Fibroblast of gingiva (primary cell): Measurements from ENCODE around the gene LIAS.
"Not testable (repeated sequence)": the region's sequence is repeated elsewhere in the genome, so short reads cannot be mapped to it uniquely, and the experiment has no call there.

Experiments used
- DNase-seq: peaks from one replicate; pipeline ENCODE4 v3.0.0-alpha.2; 2011; ENCODE audit warnings: low read depth

Gene LIAS

DNA sequence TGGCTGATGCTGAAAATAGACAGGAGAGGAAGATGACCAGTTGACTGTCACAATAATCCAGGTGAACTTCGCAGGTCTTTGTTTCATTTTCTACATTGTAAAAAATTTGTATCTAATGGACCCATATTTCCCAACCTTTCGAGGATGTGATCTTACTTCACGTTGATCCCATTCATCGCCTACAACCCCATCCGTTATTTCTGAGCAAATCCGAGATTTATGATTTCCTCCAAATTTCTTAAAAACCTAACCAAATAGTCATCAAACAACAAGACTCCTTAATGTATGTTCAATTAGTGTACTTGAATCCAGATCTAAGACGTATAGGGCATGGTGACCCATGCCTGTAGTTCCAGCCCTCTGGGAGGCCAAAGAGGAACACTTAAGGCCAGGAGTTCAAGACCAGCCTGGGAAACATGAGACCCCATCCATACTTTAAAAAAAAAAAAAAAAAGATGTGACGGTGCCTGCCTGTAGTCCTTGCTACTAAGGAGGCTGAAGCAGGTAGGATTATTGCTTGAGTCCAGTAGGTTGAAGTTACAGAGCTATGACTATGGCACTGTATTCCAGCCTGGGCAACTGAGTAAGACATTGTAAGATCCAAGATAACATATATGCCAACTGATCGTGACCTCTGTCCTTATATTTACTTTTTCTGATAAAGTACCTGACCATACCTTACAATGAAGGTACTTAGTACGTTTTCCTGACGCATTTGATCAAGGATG, 5.8 kb upstream of the LIAS start:
- no peak for DNase-seq

DNA sequence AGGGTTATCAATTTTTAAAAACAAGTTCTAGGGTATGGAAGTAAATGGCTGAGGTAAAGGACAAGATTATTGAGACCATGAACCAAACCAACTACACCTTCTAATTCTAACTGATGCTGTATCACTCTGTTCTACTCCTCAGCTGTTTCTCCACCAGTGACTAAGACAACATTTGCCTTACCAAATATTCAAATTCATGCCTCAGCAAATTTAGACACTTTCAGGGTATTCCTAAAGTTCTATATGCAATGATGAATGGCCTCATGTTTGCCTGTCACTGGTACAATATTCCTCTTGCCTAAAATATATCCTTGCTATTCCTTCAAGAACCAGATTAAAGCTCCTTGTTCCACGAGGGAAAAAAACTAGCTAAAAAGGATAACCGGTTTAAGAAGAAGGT, 5.1 kb upstream of the LIAS start:
- DNase-seq = no peak

DNA sequence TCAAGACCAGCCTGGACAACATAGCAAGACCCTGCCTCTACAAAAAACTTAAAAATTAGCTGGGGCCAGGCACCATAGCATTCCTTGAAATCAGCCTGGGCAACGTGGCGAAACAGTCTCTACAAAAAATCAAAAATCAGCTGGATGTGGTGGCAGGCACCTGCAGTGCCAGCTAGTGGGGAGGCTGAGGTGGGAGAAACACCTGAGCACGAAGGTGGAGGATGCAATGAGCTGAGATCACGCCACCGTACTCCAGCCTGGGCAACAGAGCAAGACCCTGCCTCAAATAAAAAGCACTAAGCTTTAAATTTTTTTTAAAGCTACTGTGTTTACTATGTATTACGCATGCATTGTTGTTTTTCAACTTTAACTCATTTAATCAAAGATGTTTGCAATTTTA, 3.4 kb upstream of the LIAS start:
- no peak for DNase-seq

GRCh38 chr4:39456946-39457763, 1.7 kb upstream of the LIAS start:
- no peak for DNase-seq

GRCh38 chr4:39458161-39458504, 723 bp upstream of the LIAS start:
- DNase-seq = not testable (repeated sequence)

GRCh38 chr4:39464886-39465501, 6.1 kb downstream of the LIAS start:
- DNase-seq = peak; percentile 59

- DNase-seq = peak; percentile 35
Observed at GRCh38 chr4:39466747-39467146, 7.9 kb downstream of the LIAS start.

GRCh38 chr4:39467464-39467863, 8.6 kb downstream of the LIAS start:
- DNase-seq = no peak

GRCh38 chr4:39469429-39470077, 10.7 kb downstream of the LIAS start:
- DNase-seq = peak; percentile 85

- DNase-seq = no peak
Observed at GRCh38 chr4:39470402-39470801, 11.5 kb downstream of the LIAS start.

DNA sequence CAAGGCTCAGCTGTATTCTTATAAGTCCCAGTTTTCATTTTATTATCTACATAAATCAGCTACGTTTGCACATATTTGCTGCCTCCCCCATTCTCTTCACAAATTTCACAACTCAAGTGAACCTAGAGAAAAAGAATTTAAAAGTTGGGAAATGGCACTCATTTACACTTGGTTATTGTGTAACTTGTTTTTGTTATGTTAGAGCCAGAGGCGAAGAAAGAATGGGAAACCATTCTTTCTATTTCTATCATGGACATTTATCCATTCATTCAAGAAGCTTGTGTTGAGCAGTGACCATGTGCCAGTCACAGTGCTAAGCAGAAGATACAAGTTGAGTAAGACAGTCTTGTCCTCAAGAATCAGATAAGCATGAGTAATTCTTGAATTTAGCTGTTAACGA, 13.5 kb downstream of the LIAS start:
- DNase-seq = peak; percentile 62

GRCh38 chr4:39476187-39476895, 17.5 kb downstream of the LIAS start:
- DNase-seq = no peak

- DNase-seq = no peak
Observed at GRCh38 chr4:39480251-39480650, 21.4 kb downstream of the LIAS start.

GRCh38 chr4:39480902-39481695, 22.2 kb downstream of the LIAS start:
- DNase-seq = no peak

- no peak for DNase-seq
Observed at GRCh38 chr4:39484582-39485272, 25.9 kb downstream of the LIAS start.

- no peak for DNase-seq
Observed at GRCh38 chr4:39486221-39486804, 27.5 kb downstream of the LIAS start.

- no peak for DNase-seq
Observed at GRCh38 chr4:39490322-39490721, 31.5 kb downstream of the LIAS start.

GRCh38 chr4:39494354-39494753, 35.5 kb downstream of the LIAS start:
- no peak for DNase-seq

- DNase-seq = no peak
Observed at GRCh38 chr4:39495446-39496213, 36.8 kb downstream of the LIAS start.
